Mucosa of descending colon (tissue), 3 donors: ENCODE measurements around the gene SRSF5. TPM values are rescaled to one million over a fixed set of nuclear protein-coding genes. Genes with fewer than 3 reads are reported as not detected.

Source experiments
- ATAC-seq: fragments of 200-7000 bp; cut with Tn5 transposase; one replicate; pipeline ENCODE4 v1.9.1; 2020; ENCODE audit warnings: mild to moderate bottlenecking, moderate library complexity
- DNase-seq, 3 donors: peaks; one replicate each; pipeline ENCODE4 v3.0.0-alpha.2; 2020
- H3K36me3 ChIP-seq: fragments of 200-600 bp; one replicate; pipeline ENCODE4 v1.8.0; 2021; ENCODE audit warnings: low read depth, mild to moderate bottlenecking
- H3K4me1 ChIP-seq: fragments of 200-600 bp; one replicate; pipeline ENCODE4 v1.8.0; 2021; ENCODE audit warnings: low read depth, mild to moderate bottlenecking
- H3K4me3 ChIP-seq: fragments of 200-600 bp; one replicate; pipeline ENCODE4 v1.8.0; 2021; ENCODE audit warnings: mild to moderate bottlenecking
- H3K9me3 ChIP-seq: fragments of 200-600 bp; one replicate; pipeline ENCODE4 v1.8.0; 2021; ENCODE audit warnings: mild to moderate bottlenecking
- CTCF ChIP-seq: fragments of 200-600 bp; IDR thresholded peaks from one replicate; pipeline ENCODE4 v1.8.0; 2022; ENCODE audit warnings: antibody characterized with exemption, mild to moderate bottlenecking
- intact Hi-C, 2 donors: fragments of 100-400 bp; cut with DNase I in 1 of 2; cut with micrococcal nuclease in 1 of 2; formaldehyde crosslinking; loops; one replicate each; pipeline versions ENCODE4 v1.11.0 to v1.11.1; 2022; cut with DNase I, micrococcal nuclease
- total RNA-seq, 3 donors: library from RNA; stranded (reverse); fragmentation: NEBNext Ultra II Directional in 2 of 3; extraction: Animal tissue kit (Norgen Biotek cat#: 25700) in 2 of 3; gene quantifications; one replicate each; pipeline versions ENCODE4 v1.2.1 to v1.2.4, GENCODE V29; 2021 to 2023
- donor health status: DM: no; HTN: no; CAD: no; lungs with moderate emphysema.
- donor health status: DM: no; HTN: no; CAD: no.
- donor health status: DM: no; HTN: yes; CAD: no.

SRSF5 gene
- total RNA-seq, 3 donors from 2014 or later, result 324 to 383 (median 352) TPM

GRCh38 chr14:69786603-69787002 lies 19.7 kb downstream of the SRSF5 start:
- no peak for DNase-seq

DNA sequence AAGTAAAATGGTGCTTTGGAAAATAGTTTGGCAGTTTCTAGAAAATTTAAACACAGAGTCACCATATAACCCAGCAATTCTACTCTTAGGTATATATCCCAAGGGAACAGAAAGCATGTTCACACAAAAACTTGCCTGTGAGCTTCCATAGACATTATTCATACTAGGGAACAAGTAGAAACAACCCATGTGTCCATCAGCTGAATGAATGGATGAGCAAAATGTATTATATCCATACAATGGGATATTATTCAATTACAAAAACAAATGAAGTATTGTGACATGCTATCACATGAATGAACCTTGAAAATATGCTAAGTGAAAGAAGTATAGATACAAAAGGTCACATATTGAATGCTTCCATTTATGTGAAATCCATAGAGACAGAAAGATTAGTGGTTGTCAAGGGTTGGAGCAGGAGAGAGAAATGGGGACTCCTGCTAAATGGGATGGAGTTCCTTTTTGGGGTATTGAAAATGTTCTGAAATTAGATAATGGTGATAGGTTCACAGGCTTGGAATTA lies 22.2 kb downstream of the SRSF5 start:
- no peak for ATAC-seq
- intact Hi-C loops, result no loop called here
- no peak for DNase-seq
- Histone ChIP-seq H3K9me3 (no peaks in the 10 kb centered on the region), H3K4me3 (no peak overlapping the region), H3K36me3 (no peaks in the 10 kb centered on the region), H3K4me1 (no peaks in the 10 kb centered on the region)
- no peak for TF ChIP-seq CTCF

More at GRCh38 chr14:69786603-69787002, 19.7 kb downstream of the SRSF5 start:
- Histone ChIP-seq H3K4me3 (no peak overlapping the region), H3K36me3 (no peaks in the 10 kb centered on the region), H3K4me1 (no peaks in the 10 kb centered on the region), H3K9me3 (no peaks in the 10 kb centered on the region)
- no peak for ATAC-seq
- no peak for TF ChIP-seq CTCF
- intact Hi-C loops, result no loop called here

GRCh38 chr14:69792887-69793421 lies 26.0 kb downstream of the SRSF5 start:
- Histone ChIP-seq H3K36me3 (no peaks in the 10 kb centered on the region), H3K4me1 (no peaks in the 10 kb centered on the region), H3K4me3 (no peak overlapping the region), H3K9me3 (no peaks in the 10 kb centered on the region)
- intact Hi-C loops, result no loop called here
- DNase-seq, result no peak
- ATAC-seq, result no peak
- TF ChIP-seq CTCF, result no peak

DNA sequence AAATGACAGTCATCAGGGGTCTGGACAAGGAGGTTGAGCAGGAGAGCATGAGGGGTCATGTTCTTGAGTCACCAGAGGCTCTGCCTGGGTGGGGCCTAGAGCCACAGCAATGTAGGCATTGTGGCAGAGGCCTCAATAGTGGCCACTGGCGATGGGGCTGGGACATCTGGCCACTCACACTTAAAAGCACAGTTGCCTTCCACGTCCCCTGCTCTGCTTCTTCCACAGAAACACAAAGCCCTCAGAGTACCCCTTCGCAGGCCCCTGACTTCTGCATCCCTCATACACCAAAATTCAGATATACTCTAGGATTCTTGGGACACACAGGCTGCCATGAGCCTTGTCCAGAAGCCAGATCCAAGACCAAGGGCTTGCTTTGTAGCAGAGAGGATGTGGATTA lies 27.8 kb downstream of the SRSF5 start:
- DNase-seq (no peak), ATAC-seq (no peak)
- intact Hi-C loops, result no loop called here
- no peaks in the 10 kb centered on the region for H3K36me3 ChIP-seq
- no peaks in the 10 kb centered on the region for H3K9me3 ChIP-seq
- H3K4me1 ChIP-seq, result no peaks in the 10 kb centered on the region
- TF ChIP-seq CTCF, result no peak
- H3K4me3 ChIP-seq, result no peak overlapping the region

DNA sequence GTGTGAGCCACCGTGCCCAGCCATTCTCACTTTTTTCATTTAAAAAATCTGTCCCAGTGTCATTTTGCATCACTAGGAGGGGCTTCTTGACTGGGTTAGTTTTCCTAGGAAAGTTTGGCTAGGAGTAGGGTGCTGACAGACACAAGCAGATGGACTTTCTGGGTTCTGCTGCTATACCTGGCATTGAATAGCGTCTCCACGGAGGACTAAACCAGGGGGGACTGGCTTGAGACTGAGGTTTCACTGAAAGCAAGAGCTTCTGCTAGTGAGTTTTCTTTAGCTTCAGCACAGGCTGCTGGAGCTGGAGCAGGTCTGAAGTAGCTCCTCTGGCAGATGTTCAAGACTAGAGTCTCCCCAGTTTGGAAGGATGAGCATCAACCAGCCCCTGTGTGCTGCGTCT lies 28.7 kb downstream of the SRSF5 start:
- intact Hi-C loops, result no loop called here
- DNase-seq (no peak), ATAC-seq (no peak)
- Histone ChIP-seq H3K4me3 (no peak overlapping the region), H3K9me3 (no peaks in the 10 kb centered on the region), H3K36me3 (no peaks in the 10 kb centered on the region), H3K4me1 (no peaks in the 10 kb centered on the region)
- no peak for TF ChIP-seq CTCF
